ENCODE measurements around the gene TRPM5.

The TRPM5 gene

DNA sequence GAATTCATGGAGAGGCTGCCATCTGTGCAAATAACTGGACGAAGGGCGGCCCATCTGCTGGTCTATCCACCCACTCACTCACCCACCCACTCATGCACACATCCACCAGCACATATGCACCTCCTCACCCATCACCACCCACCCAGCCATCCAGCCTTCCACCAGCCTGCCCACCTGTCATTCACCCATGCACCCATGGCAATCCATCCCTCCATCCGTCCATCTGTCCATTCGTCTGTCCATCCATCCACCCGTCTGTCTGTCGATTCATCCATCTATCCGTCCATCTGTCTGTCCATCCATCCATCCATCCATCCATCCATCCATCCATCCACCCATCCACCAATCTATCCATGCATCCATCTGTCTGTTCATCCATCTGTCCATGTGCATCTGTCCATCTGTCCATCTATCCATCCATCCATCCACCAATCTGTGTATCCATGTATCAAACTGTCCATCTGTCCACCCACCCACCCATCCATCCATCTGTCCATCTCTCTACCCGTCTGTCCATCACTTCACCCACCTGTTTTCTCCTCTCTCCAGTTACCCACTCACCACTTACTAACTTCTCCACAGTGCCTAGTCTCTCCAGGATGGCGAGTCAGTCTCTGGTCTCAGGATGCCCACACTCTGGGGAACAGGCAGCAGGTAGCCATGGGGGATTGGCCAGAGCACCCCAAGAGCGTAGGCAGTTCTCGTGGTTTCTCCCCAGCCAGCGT, 8.9 kb downstream of the TRPM5 start:
- no peak for DNase-seq

DNA sequence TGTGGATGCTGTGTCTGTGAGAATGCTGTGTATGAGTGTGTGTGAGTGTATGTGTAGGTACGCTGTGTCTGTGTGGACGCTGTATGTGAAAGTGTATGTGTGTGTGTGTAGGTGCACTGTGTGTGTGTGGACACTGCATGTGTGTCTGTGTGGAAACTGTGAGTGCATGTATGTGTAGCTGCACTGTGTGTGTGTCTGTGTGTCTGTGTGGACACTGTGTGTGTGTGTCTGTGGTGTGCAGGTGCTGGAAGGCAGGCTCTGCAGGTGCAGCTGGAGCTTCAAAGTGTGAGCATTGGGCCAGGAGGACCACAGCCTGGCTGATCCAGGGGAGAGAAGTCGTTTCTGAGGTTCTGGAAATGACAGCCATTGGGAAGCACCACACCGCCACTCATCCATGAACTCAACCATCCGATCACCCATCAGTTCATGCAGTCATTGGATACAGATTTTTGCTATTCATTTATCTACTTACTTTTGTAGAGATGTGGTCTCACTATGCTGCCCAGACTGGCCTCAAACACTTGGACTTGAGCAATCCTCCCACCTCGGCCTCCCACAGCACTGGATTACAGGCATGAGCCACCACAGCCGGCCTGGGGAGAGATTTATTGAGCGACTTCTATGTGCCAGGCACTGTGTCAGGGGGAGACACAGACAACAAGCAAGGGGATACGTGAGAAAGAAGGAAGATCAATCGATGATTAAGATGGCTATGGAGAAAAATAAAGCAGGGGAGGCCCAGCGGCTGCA, 9.6 kb downstream of the TRPM5 start:
- no peak for DNase-seq

DNA sequence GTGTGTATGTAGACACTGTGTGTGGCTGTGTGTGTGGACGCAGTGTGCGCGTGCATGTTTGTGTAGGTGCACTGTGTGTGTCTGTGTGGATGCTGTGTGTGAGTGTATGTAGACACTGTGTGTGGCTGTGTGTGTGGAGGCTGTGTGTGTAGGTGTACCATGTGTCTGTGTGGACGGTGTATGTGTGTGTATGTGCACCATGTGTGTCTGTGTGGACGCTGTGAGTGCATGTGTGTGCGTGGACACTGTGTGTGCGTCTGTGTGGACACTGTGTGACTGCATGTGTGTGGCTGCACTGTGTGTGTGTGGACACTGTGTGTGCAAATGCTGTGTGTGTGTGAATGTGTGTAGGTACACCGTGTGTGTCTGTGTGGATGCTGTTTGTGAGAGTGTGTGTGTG, 10.3 kb downstream of the TRPM5 start:
- no peak for DNase-seq

DNA sequence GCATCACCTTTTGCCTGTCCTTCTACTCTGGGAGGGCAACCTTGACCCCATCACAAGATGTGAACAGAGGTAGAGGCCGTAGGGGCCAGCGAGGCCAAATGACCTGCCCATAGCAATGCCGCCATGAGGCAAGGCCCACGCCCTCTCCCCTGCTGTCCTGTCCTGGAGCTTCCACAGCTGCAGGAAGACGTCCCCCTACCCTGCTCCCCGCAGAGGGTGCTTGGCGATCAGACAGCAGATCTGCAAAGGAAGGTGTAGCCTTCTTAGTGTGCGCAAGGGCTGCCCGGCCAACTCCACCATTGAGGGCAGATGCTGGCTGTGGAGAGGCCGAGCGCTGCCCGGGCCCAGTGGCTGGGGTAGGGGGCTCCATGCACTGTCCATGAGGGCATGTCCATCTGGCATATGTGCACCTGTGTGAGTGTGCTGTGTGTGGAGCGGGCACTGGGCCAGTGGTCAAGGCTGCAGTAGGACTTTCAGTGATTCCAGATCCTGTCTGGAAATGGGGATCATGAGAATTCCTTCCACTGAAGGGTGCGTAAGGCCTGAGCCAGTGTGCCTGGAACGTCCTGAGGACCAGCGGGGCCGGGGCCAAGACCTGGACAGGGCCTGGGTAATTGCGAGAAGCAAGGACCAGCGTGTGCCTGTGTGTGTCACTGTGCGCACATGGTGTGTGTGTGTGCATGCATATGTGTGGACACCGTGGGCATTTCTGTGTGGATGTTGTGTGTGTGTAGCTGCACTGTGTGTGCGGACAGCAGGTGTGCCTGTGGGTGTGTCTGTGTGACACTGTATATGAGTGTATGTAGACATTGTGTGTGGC, 11.0 kb downstream of the TRPM5 start:
- DNase-seq: no peak

DNA sequence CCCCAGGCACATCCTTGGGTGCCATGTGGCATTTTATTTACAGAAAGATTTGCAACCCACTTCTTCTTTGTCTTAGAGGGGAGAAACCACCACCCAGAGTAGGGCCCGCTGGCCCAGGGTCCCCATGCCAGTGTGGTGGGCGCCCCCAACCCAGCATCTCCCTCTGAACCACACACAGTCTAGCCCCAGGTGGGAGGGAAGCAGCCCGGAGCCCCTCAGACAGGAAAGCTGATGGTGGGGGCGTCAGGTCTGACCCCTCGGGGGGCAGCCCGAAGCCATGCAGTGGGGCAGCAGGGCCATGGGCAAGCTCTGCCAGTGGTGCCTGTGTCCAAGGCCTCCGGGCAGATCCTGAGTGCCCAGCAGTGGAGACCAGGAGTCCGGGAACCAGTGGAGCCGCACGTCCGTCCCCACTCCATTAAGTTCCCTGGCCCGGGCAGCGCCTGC, 11.7 kb downstream of the TRPM5 start:
- DNase-seq: no peak

DNA sequence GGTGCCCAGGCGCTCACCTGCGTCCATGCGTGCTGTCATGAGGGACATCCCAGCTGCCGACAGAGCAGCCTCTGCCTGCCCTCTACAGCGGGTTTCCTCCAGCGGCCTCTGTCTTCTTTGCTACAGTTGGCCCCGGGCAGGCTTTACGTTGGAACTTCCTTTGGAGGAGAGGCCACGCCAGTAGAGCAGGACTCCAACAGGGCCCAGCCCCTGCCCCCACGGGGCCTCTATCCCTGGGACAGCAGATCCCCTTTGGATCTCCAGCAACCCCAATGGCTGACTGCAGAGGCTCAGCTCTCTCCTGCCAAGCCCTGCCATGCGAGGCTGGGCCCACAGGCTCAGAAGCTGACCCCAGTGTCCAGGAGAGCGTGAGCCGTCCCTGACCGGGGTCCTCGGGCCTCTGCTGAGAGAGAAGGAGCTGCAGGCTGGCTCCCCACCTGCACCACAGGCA, 12.1 kb downstream of the TRPM5 start:
- DNase-seq: no peak

DNA sequence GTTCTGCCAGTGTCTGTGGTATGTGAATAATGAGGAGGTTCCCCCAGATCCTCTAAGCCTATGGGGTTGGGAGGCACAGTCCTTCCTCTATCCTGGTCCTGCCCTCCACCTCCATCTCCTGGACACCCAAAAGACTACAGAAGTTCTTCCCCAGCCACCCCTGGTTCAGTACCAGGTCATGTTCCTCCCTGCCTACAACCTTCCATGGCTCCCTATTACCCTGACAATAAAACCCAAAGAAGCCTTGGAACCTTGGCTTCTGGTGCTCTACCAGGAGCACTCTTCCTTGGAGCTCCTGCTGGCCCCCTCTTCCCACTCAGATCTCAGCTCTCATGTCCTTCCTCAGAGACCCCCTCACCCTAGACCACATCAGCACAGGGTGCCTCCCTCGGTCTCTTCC, 12.9 kb downstream of the TRPM5 start:
- no peak for DNase-seq

DNA sequence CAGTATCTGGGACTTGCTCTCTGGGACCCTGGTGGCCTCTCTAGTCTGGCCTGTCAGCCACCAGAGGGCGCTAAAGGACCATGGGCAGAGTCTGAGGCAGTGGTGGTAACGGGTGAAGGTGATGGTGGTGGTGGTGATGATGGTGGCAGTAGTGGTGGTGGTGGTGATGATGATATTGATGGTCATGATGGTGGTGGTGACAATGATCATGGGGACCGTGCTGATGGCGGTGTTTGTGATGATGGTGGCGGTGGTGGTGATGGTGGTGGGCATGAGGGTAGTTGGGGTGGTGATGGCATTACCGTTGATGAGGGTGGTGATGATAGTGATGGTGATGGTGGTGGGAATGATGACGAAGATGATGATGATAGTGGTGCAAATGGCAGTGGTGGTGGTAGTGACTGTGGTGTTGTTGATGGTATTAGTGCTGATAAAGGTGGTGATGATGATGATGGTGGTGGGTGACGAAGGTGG, 16.0 kb downstream of the TRPM5 start:
- peak; percentile 48 for DNase-seq

DNA sequence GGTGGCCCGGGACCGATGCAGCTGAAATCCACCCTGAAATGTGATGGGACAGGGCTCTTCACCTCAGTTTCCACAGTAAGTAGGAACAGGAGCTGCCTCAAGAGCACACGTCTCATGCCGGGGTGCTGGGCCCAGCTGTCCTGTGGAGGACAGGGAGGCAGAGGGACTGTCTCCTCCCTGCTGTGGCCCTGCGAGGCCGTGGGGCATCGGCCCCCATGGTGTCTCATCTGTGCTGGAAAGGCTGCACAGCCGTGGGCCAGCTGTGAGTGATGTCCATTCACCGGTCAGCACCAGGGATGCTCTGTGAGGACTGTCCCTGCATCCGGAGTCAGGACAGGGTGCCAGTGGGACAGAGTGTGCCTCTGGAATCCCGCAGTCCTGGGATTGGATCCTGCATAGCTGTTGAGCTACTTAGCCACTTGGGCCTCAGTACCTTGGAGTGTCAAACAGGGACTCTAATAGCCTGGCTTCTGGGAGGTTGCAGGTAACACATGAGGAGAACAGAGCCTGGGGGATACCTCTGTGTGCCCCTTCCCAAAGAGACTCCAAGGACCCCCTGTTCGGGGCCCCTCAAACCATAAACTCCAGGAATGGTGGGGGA, 16.5 kb downstream of the TRPM5 start:
- no peak for DNase-seq

DNA sequence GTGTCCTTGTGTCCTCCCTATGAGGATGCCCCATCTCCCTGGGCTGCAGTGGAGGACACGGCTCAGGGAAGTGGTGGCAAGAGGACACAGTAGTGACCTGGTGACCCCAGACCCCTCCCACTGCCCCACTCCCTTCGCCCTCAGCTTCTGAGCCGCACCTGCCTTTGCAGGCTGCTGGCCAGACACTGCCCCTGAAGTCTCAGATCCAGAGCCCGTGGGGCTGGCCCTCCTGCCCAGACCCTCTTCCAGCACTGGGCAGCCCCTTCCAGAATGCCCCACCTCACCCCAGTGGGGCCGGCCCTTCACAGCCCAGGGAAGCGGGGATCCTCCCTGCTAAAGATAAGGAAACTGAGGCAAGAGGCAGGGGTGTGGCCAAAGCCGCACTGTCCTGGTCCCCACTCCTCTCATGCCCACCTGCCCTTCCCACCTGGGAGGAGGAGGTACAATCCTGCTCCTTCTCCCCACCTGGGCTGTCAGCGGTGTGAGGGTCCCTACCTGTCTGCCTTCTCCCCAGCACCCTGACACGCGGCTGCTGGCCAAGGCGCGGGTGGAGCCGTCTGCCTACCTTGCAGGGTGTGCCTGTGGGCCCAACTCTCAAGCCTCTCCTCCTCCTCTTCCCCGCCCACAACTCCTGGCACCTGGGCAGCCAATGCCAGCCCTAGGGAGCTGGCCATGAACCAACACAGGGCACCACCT, 17.3 kb downstream of the TRPM5 start:
- no peak for DNase-seq

DNA sequence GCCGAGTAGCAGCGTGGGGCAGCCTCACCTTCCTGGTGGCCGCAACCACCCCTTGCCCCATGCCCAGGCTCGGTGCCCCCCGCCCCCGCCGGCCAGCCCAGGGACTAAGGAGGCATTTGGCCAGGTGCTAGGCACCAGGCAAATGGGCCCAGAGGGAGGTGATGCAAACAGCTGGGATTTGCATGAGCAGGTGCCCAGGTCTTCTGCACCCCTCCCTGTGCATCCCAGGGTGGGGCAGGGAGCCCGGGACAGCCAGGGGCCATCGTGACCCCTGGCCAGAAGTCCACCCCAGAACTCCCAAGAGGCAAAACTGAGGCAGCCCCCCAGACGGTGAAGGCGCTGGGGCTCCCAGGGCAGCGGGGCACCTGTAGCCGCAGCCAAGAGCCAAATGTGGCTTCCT, 18.1 kb downstream of the TRPM5 start:
- no peak for DNase-seq

DNA sequence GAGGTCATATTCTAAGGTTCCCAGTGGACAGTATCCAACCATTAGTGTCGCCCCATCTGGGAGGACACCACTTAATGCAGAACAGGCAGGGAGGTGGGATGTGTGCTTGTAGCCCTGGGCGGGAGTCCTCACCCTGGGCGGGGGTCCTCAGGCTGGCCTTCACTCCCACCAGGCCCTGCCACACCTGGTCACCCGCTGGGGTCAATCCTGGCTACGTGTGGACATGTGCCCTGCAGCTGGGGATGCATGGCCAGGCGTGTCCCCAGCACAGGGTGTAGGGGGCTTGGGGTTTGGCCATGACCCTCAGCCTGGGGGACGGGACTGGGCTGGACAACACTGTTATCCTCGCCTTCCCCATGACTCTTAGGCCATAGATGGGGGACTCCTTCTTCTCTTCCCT, 18.8 kb downstream of the TRPM5 start:
- no peak for DNase-seq

DNA sequence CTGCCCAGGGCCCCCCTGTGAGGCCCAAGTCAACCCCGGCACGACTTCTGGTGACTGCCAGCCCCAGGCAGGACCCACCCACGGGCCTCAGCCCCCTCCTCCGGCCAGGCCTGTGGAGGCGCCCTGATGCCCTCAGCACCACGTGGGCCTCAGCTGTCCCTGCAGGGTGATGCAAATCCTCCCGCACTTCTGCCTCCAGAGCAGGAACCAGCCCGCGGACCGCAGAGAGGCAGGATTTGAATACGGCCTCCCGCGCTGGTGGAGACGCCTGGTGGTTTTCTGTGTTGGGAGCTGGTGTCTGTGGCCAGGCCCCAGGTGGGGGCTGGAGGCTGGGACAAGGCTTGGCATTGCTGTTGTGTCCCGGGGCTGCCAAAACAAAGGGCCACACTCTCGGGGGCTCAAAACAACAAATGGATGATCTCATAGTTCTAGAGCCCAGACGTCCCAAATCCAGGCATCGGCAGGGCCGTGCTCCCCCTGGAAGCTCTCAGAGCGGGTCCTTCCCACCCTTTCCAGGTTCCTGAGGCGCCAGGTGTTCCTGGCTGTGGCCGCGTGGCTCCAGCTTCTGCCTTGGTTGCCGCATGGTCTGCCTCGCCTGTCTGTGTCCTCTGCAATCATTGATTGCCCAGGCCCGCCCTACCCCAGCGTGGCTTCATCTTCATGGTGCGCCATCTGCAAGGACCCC, 19.4 kb downstream of the TRPM5 start:
- DNase-seq: peak; percentile 53

DNA sequence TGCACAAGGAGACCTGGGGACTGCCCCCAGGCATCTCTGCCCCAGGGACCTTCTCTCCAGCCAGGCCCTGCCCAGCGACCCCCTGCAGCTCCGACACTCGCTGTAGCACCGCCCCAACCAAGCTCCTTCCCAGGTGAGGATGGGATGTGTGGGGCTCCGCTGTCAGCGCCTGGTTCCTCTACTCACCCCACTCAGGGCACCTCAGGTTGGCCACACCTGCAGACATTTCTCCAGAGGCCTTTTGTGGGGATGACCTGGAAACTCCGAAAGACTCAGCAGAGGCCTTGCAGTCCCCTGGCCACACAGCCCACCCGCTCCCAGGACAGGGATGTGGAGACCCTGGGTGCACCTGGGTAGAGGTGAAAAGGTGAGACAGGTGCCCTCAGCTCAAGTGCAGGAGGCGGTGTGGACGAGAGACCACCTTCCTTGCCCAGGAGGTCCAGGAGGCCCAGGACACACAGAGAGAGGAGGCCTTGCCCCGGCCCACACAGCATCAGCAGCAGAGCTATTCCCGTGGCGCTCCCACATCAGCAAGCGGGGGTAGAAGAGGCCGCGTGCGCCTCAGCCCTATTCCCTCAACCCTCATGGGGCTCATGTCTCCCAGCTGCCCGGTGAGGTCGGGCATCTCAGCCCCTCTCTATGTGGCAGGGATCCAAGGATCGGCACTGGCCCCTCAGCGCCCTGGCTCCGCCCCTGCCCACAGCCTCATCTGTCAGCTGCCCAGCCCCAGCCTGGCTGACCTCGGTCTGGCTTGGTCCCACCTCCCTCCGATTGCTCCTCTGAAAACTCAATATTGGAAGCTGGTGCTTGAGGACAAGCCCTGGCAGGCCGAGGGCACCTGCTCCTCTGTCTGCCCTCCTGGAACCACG, 20.9 kb downstream of the TRPM5 start:
- DNase-seq: no peak

DNA sequence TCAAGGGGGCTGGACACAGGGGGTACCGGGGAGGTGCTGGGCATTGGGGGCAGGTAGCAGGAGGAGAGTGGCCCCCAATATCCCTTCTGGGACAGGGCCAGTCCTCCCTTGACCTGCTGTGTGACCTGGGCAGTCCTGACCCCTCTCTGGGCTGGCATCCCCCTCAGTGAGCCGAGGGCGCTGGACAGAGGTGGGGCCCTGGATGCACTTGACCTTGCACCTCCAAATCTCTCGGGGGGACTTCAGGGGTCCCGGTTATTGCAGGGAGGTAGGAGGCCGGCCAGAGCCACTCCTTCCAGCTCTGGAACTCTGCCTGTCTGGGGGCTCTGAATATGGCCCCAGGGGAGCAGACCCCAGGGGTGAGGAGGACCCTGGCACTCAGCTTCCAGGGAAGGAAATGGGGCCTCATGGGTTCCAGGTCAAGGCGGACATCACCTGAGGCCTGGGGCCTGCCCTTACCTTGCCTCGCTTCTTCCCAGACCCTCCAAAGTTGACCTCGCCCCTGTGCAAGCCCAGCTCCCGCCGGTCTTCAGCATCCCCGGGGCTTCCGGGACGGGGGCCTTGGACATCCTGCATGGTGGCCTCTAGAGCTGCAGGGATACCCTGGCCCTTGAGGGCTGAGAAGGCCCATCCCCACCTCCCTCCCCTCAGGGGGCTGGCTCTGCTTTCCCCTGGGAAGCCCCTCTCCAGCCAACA, 21.7 kb downstream of the TRPM5 start:
- DNase-seq: no peak

DNA sequence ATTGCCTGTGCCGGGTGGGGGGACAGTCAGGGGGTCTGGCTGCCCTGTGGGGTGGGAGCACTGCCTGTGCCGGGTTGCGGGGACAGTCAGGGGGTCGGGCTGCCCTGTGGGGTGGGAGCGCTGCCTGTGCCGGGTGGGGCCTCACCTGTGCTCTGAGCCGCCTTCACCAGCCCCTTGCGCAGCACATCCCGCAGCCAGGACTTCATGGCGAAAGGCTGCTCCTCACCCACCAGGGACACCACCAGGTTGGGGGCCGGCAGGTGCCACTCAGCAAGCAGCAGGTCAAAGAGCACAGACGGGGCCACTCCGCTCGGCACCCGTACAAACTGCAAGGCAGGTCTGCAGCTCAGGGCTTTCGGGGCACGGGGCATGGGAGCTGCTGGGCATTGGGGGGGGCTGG, 22.3 kb downstream of the TRPM5 start:
- DNase-seq: no peak

DNA sequence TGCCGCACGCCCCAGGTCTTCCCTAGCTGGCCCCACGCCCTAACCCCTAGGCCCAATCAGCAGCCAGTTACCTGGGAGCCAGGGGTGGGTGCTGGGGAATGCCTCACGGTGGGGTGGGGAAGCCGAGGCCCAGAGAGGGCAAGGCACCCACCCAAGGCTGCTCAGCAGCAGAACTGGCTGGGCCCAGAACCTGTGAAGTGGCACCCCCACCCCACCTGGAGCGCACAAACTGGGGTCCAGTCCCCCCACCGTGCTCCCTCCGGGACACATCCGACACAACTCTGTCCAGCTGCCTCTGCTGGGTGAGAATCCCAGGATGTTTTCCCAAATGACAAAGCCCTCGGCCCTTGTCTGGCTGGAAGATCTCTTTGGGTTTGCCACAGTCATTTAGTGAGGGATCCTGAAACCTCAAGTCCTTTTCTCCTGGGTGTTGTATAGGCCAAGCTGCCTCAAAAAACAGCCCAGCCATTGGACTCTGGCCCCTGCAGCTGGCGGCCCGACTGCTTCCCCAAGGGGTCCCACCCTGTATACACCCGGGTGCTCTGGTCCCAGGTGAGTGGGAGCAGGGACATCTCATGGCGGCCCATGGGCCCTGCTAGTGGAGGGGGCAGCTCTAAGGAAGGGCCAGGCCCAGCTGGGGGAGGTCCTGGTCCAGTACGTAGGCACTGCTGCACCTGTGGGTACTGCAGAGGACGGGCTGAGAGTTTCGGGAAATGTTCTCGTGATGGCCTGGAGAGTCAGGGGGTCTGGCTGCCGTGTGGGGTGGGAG, 22.9 kb downstream of the TRPM5 start:
- no peak for DNase-seq

DNA sequence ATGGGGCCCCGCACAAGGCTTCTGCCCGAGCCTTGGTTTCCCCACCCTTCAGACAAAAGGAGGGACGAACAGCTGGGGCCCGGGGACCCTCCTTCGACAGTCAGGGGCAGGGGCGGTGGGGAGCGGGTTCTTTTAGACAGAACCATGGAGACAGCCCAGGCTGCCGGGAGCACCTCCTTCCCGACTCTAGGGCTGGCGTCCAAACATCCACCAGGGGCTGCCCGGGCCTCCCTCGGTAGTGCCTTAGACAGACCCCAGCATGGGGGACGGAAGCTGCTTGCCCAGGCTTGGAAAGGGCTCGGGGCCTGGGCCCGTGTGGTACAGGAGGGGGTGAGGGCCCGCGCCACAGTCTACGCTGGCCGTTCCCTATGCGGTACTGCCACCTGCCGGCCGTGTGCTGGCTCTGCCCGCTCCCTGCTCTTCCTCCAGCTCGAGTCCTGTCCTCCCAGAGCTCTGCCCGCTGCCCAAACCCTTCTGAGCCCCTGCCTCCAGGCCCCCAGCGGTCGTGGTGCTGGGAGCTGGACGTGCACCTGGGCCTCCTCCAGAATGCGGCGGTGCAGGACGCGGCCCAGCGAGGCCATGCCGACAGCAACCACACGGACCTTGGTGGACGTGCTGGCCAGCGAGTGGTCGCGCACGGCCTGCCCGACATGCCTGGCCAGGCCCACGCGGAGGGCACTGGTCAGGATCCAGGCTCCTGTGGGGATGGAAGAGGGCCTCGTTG, 23.6 kb downstream of the TRPM5 start:
- peak; percentile 48 for DNase-seq
